HT1080 (cell line): ENCODE measurements around the gene LNX1. TPM values are rescaled to one million over a fixed set of nuclear protein-coding genes. Genes with fewer than 3 reads are reported as not detected.

Source experiments
- DNase-seq: peaks from one replicate; pipeline ENCODE4 v3.0.0-alpha.2; 2015; ENCODE audit warnings: low read depth
- total RNA-seq: library from RNA; depleted of rRNA; stranded (reverse); fragments of >200 nt; shearing (Covaris generic); gene quantifications from 2 replicates; pipeline ENCODE4 v1.2.3, GENCODE V29; 2014

Gene LNX1
- total RNA-seq, 1 experiment from 2014 or later, result 0.87 TPM

- no peak for DNase-seq
Observed at GRCh38 chr4:53599632-53600031, 8.3 kb upstream of the LNX1 start.

- no peak for DNase-seq
Observed at GRCh38 chr4:53598901-53599300, 7.6 kb upstream of the LNX1 start.

- no peak for DNase-seq
Observed at GRCh38 chr4:53598483-53598882, 7.2 kb upstream of the LNX1 start.

- no peak for DNase-seq
Observed at GRCh38 chr4:53596901-53597300, 5.6 kb upstream of the LNX1 start.

- no peak for DNase-seq
Observed at GRCh38 chr4:53595834-53596233, 4.5 kb upstream of the LNX1 start.

- no peak for DNase-seq
Observed at GRCh38 chr4:53595204-53595603, 3.9 kb upstream of the LNX1 start.

- no peak for DNase-seq
Observed at GRCh38 chr4:53593765-53594164, 2.5 kb upstream of the LNX1 start.

GRCh38 chr4:53592686-53593501 is 1.6 kb upstream of the LNX1 start:
- peak; percentile 34 for DNase-seq

- no peak for DNase-seq
Observed at GRCh38 chr4:53592122-53592521, 836 bp upstream of the LNX1 start.

- DNase-seq, result no peak
Observed at GRCh38 chr4:53590187-53590586, 1.1 kb downstream of the LNX1 start.

- DNase-seq, result no peak
Observed at GRCh38 chr4:53589511-53589910, 1.8 kb downstream of the LNX1 start.

- no peak for DNase-seq
Observed at GRCh38 chr4:53587135-53587534, 4.2 kb downstream of the LNX1 start.

- DNase-seq, result peak; percentile 17
Observed at GRCh38 chr4:53586121-53586816, 5.0 kb downstream of the LNX1 start.

GRCh38 chr4:53584658-53585057 is 6.6 kb downstream of the LNX1 start:
- no peak for DNase-seq

GRCh38 chr4:53583513-53583912 is 7.8 kb downstream of the LNX1 start:
- DNase-seq, result no peak

GRCh38 chr4:53582194-53582593 is 9.1 kb downstream of the LNX1 start:
- no peak for DNase-seq

GRCh38 chr4:53580274-53580673 is 11.0 kb downstream of the LNX1 start:
- DNase-seq, result no peak

GRCh38 chr4:53579826-53580225 is 11.5 kb downstream of the LNX1 start:
- no peak for DNase-seq

- DNase-seq, result no peak
Observed at GRCh38 chr4:53576676-53577372, 14.5 kb downstream of the LNX1 start.

- DNase-seq, result no peak
Observed at GRCh38 chr4:53576071-53576617, 15.1 kb downstream of the LNX1 start.

GRCh38 chr4:53575552-53575951 is 15.7 kb downstream of the LNX1 start:
- DNase-seq, result no peak

- no peak for DNase-seq
Observed at GRCh38 chr4:53574528-53574927, 16.8 kb downstream of the LNX1 start.
